Karpas-422 (cell line): ENCODE data around the gene CCDC91. TPM values are rescaled to one million over a fixed set of nuclear protein-coding genes. Genes with fewer than 3 reads are reported as not detected.
"Not testable (repeated sequence)": the region's sequence is repeated elsewhere in the genome, so short reads cannot be mapped to it uniquely, and the experiment has no call there.

Experiments used
- DNase-seq: peaks from one replicate; pipeline ENCODE4 v3.0.0-alpha.2; 2015
- H2AFZ ChIP-seq: fragments of 200-600 bp; sonication (generic); 2 replicates; pipeline ENCODE4 v1.6.1; 2014; ENCODE audit warnings: antibody characterized with exemption, low read length, mixed read lengths
- H3K27ac ChIP-seq: fragments of 200-600 bp; sonication (generic); 2 replicates; pipeline ENCODE4 v1.5.1; 2014; ENCODE audit warnings: mild to moderate bottlenecking, low read length, moderate library complexity
- H3K27me3 ChIP-seq: fragments of 200-600 bp; sonication (generic); 2 replicates; pipeline ENCODE4 v1.6.1; 2014; ENCODE audit warnings: low read length, mixed read lengths
- H3K36me3 ChIP-seq: fragments of 200-600 bp; sonication (generic); 2 replicates; pipeline ENCODE4 v1.6.1; 2014; ENCODE audit warnings: low read length, mixed read lengths; ENCODE audit not compliant: insufficient read depth
- H3K4me1 ChIP-seq: fragments of 200-600 bp; sonication (generic); 2 replicates; pipeline ENCODE4 v1.6.1; 2014; ENCODE audit warnings: mild to moderate bottlenecking, low read length, mixed read lengths
- H3K4me2 ChIP-seq: fragments of 200-600 bp; sonication (generic); 2 replicates; pipeline ENCODE4 v1.6.1; 2014; ENCODE audit warnings: low read length, low read depth, mild to moderate bottlenecking; ENCODE audit not compliant: poor library complexity, severe bottlenecking
- H3K4me3 ChIP-seq: fragments of 200-600 bp; sonication (generic); 2 replicates; pipeline ENCODE4 v1.5.1; 2014; ENCODE audit warnings: mild to moderate bottlenecking, antibody characterized with exemption, low read length, mixed read lengths
- H3K79me2 ChIP-seq: fragments of 200-600 bp; sonication (generic); 2 replicates; pipeline ENCODE4 v1.6.1; 2014; ENCODE audit warnings: mild to moderate bottlenecking, low read length, mixed read lengths
- H3K9ac ChIP-seq: fragments of 200-600 bp; sonication (generic); 2 replicates; pipeline ENCODE4 v1.6.0; 2014; ENCODE audit warnings: low read length
- H3K9me2 ChIP-seq: fragments of 200-600 bp; sonication (generic), shearing (Covaris generic); replicated peaks from 2 replicates; pipeline ENCODE4 v1.6.0; 2014; ENCODE audit warnings: mild to moderate bottlenecking, low read length, moderate library complexity; ENCODE audit not compliant: insufficient read depth
- H3K9me3 ChIP-seq: fragments of 300-700, 200-600 bp; sonication (generic); 2 replicates; pipeline ENCODE4 v1.6.1; 2014; ENCODE audit warnings: low read length, mixed read lengths
- H4K20me1 ChIP-seq: fragments of 200-600 bp; sonication (generic); 2 replicates; pipeline ENCODE4 v1.6.1; 2014; ENCODE audit warnings: mild to moderate bottlenecking, antibody characterized with exemption, low read length, low read depth; ENCODE audit not compliant: insufficient read depth
- total RNA-seq: library from RNA; depleted of rRNA; stranded (reverse); fragments of >200 nt; shearing (Covaris generic); gene quantifications from 2 replicates; pipeline ENCODE4 v1.2.3, GENCODE V29; 2014; ENCODE audit warnings: low replicate concordance

The CCDC91 gene
- total RNA-seq, 1 experiment from 2014 or later: 115 TPM

DNA sequence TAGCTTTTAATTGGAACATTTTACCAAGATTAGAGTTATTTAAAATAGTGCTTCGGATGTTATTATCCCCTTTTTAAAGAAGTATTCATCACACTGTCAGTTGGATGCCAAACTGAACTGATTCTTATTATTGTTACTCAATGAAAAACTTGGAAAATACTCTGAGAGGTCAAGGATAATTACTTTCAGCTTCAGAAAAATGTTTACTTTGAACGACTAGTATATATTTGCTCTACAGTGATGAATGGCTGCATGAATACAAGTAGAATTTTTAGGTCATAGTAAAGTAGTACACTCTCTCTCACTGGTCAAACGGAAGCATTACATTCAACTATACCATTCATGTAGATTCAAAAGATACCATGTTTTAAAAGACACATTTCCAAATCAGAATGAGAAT is 269.2 kb downstream of the CCDC91 start:
- no peaks in the 10 kb centered on the region for H3K9me3 ChIP-seq
- H3K27me3 ChIP-seq: no peaks in the 10 kb centered on the region
- no peak overlapping the region for H3K4me2 ChIP-seq
- no peaks in the 10 kb centered on the region for H4K20me1 ChIP-seq
- no peak overlapping the region for H3K27ac ChIP-seq
- no peak for DNase-seq
- H3K9me2 ChIP-seq: no peaks in the 10 kb centered on the region
- H3K36me3 ChIP-seq: no peaks in the 10 kb centered on the region
- no peaks in the 10 kb centered on the region for H3K79me2 ChIP-seq
- peaks cover 18% of the 10 kb centered on the region for H3K4me1 ChIP-seq
- H3K9ac ChIP-seq: no peak overlapping the region
- H3K4me3 ChIP-seq: no peak overlapping the region
- H2AFZ ChIP-seq: no peak overlapping the region

DNA sequence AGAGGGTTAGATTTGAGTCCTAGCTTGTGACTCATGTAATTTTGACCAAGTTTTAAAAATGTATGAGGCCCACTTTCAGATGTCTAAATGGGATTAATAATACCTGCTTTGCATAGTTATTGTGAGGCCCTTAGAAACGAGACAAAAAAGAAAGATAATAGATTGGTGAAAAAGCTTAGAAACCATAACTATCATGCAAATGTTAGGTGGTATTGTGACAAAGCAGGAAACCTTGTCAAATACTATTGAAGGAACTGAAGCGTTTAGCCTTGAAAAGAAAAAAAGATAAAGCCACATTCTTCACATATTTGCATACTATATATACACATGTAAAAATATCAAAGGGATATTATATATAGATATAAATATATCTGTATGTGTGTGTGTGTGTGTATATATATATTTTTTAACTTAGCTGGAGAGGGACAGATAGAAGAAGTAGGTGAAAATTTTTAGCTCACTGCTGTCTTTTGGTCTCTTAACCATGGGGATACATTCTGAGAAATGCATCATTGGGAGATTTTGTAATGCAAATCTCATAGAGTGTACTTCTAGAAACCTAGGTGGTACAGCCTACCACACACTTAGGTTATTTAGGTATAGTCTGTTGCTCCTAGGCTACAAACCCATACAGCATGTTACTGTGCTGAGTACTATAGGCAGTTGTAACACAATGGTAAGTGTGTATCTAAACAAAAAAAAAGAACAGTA is 270.3 kb downstream of the CCDC91 start:
- H3K9me2 ChIP-seq: no peaks in the 10 kb centered on the region
- no peaks in the 10 kb centered on the region for H3K79me2 ChIP-seq
- no peak overlapping the region for H3K4me3 ChIP-seq
- H2AFZ ChIP-seq: no peak overlapping the region
- no peak overlapping the region for H3K9ac ChIP-seq
- peak; percentile 76 for DNase-seq
- H3K4me2 ChIP-seq: peak overlapping the region; percentile 43
- peak overlapping the region; percentile 43 for H3K27ac ChIP-seq
- H4K20me1 ChIP-seq: no peaks in the 10 kb centered on the region
- H3K36me3 ChIP-seq: no peaks in the 10 kb centered on the region
- H3K4me1 ChIP-seq: peaks cover 18% of the 10 kb centered on the region
- H3K27me3 ChIP-seq: no peaks in the 10 kb centered on the region
- no peaks in the 10 kb centered on the region for H3K9me3 ChIP-seq

DNA sequence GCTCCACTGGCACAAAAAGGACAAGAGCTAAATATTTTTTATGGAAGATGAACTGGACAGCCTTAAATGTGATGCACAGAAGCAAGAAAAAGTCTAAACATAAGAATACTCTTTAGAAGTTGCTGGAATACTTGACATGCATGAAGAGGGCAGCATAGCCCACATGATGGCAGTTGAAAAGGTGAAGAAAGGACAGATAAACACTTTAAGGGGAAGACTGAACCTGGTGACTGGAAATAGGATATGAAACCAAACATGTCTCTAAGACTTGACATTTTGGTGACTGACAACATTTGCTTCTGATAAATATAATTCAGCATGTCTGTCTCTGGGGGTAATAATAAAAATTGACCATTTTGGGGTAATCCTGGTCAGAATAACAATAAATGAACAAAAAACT is 273.1 kb downstream of the CCDC91 start:
- H3K4me3 ChIP-seq: no peak overlapping the region
- no peak overlapping the region for H3K27ac ChIP-seq
- no peak overlapping the region for H3K9ac ChIP-seq
- H3K36me3 ChIP-seq: no peaks in the 10 kb centered on the region
- peaks cover 18% of the 10 kb centered on the region for H3K4me1 ChIP-seq
- no peak for DNase-seq
- H3K4me2 ChIP-seq: no peak overlapping the region
- H3K79me2 ChIP-seq: no peaks in the 10 kb centered on the region
- no peak overlapping the region for H2AFZ ChIP-seq
- H3K9me3 ChIP-seq: no peaks in the 10 kb centered on the region
- H3K9me2 ChIP-seq: no peaks in the 10 kb centered on the region
- no peaks in the 10 kb centered on the region for H3K27me3 ChIP-seq
- no peaks in the 10 kb centered on the region for H4K20me1 ChIP-seq

DNA sequence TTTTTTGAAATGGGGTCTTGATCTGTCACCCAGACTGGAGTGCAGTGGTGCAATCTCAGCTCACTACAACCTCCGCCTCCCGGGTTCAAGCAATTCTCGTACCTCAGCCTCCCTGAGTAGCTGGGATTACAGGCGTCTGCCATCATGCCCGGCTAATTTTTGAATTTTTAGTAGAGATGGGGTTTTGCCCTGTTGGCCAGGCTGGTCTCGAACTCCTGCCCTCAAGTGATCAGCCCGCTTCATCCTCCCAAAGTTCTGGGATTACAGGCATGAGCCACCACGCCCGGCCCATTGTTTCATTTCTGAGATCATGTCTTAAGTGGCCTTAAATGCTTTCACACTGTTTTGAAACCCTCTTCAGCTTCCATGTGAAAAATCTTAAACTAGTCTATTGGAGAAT is 281.5 kb downstream of the CCDC91 start:
- H3K79me2 ChIP-seq, H3K4me2 ChIP-seq, H2AFZ ChIP-seq, H3K4me1 ChIP-seq, H3K27ac ChIP-seq, H3K9me3 ChIP-seq, DNase-seq, H3K9ac ChIP-seq, H3K27me3 ChIP-seq, H3K36me3 ChIP-seq, H4K20me1 ChIP-seq, H3K9me2 ChIP-seq, H3K4me3 ChIP-seq: not testable (repeated sequence)

DNA sequence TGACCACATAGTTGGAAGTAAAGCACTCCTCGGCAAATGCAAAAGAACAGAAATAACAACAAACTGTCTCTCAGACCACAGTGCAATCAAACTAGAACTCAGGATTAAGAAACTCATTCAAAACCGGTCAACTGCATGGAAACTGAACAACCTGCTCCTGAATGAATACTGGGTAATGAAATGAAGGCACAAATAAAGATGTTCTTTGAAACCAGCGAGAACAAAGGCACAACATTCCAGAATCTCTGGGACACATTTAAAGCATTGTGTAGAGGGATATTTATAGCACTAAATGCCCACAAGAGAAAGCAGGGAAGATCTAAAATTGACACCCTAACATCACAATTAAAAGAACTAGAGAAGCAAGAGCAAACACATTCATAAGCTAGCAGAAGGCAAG is 285.9 kb downstream of the CCDC91 start:
- not testable (repeated sequence) for H3K4me3 ChIP-seq, H3K79me2 ChIP-seq, DNase-seq, H3K9me2 ChIP-seq, H3K9me3 ChIP-seq, H3K27me3 ChIP-seq, H3K36me3 ChIP-seq, H2AFZ ChIP-seq, H4K20me1 ChIP-seq, H3K27ac ChIP-seq, H3K9ac ChIP-seq, H3K4me1 ChIP-seq, H3K4me2 ChIP-seq

DNA sequence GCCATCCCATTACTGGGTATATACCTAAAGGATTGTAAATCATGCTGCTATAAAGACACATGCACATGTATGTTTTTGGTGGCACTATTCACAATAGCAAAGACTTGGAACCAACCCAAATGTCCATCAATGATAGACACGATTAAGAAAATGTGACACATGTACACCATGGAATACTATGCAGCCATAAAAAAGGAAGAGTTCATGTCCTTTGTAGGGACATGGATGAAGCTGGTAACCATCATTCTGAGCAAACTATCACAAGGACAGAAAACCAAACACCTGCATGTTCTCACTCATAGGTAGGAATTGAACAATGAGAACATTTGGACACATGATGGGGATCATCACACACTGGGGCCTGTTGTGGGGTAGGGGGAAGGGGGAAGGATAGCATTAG is 288.8 kb downstream of the CCDC91 start:
- not testable (repeated sequence) for H3K27me3 ChIP-seq, H3K9me3 ChIP-seq, H2AFZ ChIP-seq, H3K4me1 ChIP-seq, H3K4me3 ChIP-seq, H3K27ac ChIP-seq, H3K9me2 ChIP-seq, H3K79me2 ChIP-seq, H4K20me1 ChIP-seq, H3K9ac ChIP-seq, DNase-seq, H3K4me2 ChIP-seq, H3K36me3 ChIP-seq

DNA sequence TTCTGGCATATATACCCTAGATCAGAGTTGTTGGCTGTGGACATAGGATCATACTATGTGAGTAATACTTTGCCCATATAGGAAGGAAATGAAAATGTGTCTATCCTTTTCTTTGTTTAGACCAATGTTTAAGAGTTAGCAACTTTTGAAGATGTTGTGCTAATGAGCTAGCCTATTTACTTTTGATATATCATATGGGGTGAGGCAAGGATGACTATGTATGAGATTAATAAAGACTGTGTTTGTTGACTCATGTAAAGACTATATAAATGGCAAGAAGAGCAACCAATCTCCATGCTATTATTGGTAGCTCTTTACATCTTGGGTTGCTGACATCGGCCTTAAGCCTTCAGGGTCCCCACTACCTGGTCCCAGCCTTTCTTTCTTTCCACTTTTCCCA is 289.4 kb downstream of the CCDC91 start:
- DNase-seq: no peak
- Histone ChIP-seq H3K4me1 (no peaks in the 10 kb centered on the region), H3K27me3 (no peaks in the 10 kb centered on the region), H4K20me1 (no peaks in the 10 kb centered on the region), H3K27ac (no peak overlapping the region), H2AFZ (no peak overlapping the region), H3K9ac (no peak overlapping the region), H3K36me3 (peaks cover 3% of the 10 kb centered on the region; the same call in 1 of the 2 replicates), H3K9me2 (no peaks in the 10 kb centered on the region), H3K79me2 (no peaks in the 10 kb centered on the region), H3K4me3 (no peak overlapping the region), H3K4me2 (no peak overlapping the region), H3K9me3 (no peaks in the 10 kb centered on the region)

DNA sequence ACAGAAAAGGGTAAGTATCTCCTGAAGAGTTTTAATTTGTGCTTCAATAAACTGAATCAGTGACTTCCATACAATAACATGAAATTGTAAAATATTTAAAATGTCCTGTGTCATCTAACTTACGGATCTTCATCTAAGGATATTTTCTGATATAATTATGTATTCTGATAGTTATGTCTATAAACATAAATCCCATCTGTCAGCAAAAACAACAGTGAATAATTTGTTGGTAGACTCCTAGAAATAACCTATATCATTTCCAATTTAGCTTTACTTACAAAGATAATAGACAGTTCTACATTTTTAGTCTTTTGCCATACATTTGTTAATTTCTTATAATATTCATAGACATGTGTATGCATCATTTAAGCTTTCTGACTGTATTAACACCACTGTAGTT is 293.9 kb downstream of the CCDC91 start:
- H3K4me2 ChIP-seq: no peak overlapping the region
- H3K9me2 ChIP-seq: no peaks in the 10 kb centered on the region
- H3K9ac ChIP-seq: no peak overlapping the region
- no peaks in the 10 kb centered on the region for H3K27me3 ChIP-seq
- no peaks in the 10 kb centered on the region for H3K36me3 ChIP-seq
- H3K9me3 ChIP-seq: no peaks in the 10 kb centered on the region
- H3K4me1 ChIP-seq: no peaks in the 10 kb centered on the region
- H4K20me1 ChIP-seq: no peaks in the 10 kb centered on the region
- H2AFZ ChIP-seq: no peak overlapping the region
- H3K79me2 ChIP-seq: no peaks in the 10 kb centered on the region
- DNase-seq: no peak
- no peak overlapping the region for H3K4me3 ChIP-seq
- no peak overlapping the region for H3K27ac ChIP-seq

DNA sequence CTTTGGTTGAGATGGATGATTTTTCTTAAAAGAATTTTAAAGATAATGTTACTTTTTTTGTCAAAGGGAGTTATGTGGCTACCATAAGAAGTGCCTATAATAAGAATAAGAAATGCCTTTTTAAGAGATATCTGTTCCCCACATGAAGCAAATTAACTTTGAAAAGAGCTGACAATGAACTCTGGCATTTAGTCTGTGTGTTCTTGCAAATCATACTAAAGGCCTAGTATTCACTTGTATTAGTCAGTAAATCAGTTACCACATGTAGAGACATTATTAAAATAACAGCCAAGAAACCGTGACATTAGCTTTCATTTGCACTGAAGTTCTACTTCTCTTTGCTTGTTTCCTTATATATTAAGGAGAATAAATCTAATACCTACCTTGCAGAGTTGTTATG is 296.3 kb downstream of the CCDC91 start:
- Histone ChIP-seq H3K27me3 (no peaks in the 10 kb centered on the region), H4K20me1 (no peaks in the 10 kb centered on the region), H3K27ac (no peak overlapping the region), H3K79me2 (no peaks in the 10 kb centered on the region), H3K9ac (no peak overlapping the region), H3K4me1 (no peaks in the 10 kb centered on the region), H3K9me3 (no peaks in the 10 kb centered on the region), H3K36me3 (peaks cover 3% of the 10 kb centered on the region; the same call in 1 of the 2 replicates), H3K4me2 (no peak overlapping the region), H3K4me3 (no peak overlapping the region), H3K9me2 (no peaks in the 10 kb centered on the region), H2AFZ (no peak overlapping the region)
- no peak for DNase-seq
